OCI-LY3 (cell line): ENCODE measurements around the gene COMMD10.

Experiments used
- EZH2phosphoT487 ChIP-seq: fragments of 200-600 bp; shearing (Covaris generic); IDR thresholded peaks from 2 replicates; pipeline ENCODE4 v1.6.1; 2018; ENCODE audit warnings: antibody characterized with exemption, mixed run types, low read depth
- TF ChIP-seq, protein P1 (sequence below): fragments of 200-600, 300-600 bp; sonication (generic); IDR thresholded peaks from 2 replicates; pipeline ENCODE4 v1.5.1; 2014; ENCODE audit warnings: antibody characterized with exemption, low read length, low read depth

DNA sequence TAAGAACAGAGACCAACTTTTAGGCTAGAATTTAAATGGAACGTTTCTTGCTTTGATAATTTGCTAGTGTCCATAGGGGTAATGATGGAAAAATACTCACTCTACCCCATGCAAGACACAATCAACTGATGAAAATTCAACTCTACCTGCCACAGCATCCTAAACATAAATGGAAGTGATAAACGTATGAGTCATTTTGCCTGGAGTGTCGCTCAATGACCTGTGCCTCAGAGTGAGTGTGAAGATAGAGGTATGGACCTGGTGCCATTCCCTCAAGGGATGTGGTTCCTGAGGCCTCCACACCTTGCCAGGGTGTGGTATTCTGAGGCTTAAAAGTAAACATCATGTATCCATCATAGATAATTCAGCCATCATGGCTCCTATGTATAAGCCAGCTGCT is 38.6 kb upstream of the COMMD10 start:
- TF ChIP-seq, protein P1, sequence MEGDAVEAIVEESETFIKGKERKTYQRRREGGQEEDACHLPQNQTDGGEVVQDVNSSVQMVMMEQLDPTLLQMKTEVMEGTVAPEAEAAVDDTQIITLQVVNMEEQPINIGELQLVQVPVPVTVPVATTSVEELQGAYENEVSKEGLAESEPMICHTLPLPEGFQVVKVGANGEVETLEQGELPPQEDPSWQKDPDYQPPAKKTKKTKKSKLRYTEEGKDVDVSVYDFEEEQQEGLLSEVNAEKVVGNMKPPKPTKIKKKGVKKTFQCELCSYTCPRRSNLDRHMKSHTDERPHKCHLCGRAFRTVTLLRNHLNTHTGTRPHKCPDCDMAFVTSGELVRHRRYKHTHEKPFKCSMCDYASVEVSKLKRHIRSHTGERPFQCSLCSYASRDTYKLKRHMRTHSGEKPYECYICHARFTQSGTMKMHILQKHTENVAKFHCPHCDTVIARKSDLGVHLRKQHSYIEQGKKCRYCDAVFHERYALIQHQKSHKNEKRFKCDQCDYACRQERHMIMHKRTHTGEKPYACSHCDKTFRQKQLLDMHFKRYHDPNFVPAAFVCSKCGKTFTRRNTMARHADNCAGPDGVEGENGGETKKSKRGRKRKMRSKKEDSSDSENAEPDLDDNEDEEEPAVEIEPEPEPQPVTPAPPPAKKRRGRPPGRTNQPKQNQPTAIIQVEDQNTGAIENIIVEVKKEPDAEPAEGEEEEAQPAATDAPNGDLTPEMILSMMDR, result no peak
- TF ChIP-seq EZH2phosphoT487, result no peak
